22Rv1 (cell line): ENCODE data around the gene PNPT1.
"Not testable (repeated sequence)": the region's sequence is repeated elsewhere in the genome, so short reads cannot be mapped to it uniquely, and the experiment has no call there.

Experiments used
- H3K27ac ChIP-seq: fragments of 450-650 bp; 2 replicates; pipeline ENCODE4 v1.5.1; 2017
- CTCF ChIP-seq: fragments of 450-650 bp; IDR thresholded peaks from 2 replicates; pipeline ENCODE4 v1.5.1; 2017; ENCODE audit warnings: mild to moderate bottlenecking
- ZFX ChIP-seq: fragments of 450-650 bp; IDR thresholded peaks from 2 replicates; pipeline ENCODE4 v1.6.1; 2017; ENCODE audit warnings: antibody characterized with exemption, borderline replicate concordance

Gene PNPT1

GRCh38 chr2:55707751-55708150, 14.1 kb upstream of the PNPT1 start:
- H3K27ac ChIP-seq, result no peak overlapping the region
- TF ChIP-seq CTCF, result no peak
- TF ChIP-seq ZFX, result no peak

GRCh38 chr2:55706258-55706657, 12.6 kb upstream of the PNPT1 start:
- not testable (repeated sequence) for H3K27ac ChIP-seq

GRCh38 chr2:55705027-55705653, 11.5 kb upstream of the PNPT1 start:
- no peak for TF ChIP-seq CTCF
- TF ChIP-seq ZFX, result no peak
- H3K27ac ChIP-seq, result no peak overlapping the region

GRCh38 chr2:55703350-55703749, 9.7 kb upstream of the PNPT1 start:
- no peak overlapping the region for H3K27ac ChIP-seq
- TF ChIP-seq CTCF (no peak), ZFX (no peak)

- H3K27ac ChIP-seq, result peak overlapping the region; percentile 59
These were observed 904 bp downstream of the PNPT1 start for GRCh38 chr2:55692740-55693139.

GRCh38 chr2:55672630-55673029, 21.0 kb downstream of the PNPT1 start:
- H3K27ac ChIP-seq, result no peak overlapping the region
- no peak for TF ChIP-seq CTCF
- TF ChIP-seq ZFX, result no peak

- TF ChIP-seq CTCF (no peak), ZFX (no peak)
- H3K27ac ChIP-seq, result no peak overlapping the region
These were observed 24.7 kb downstream of the PNPT1 start for GRCh38 chr2:55668956-55669355.

GRCh38 chr2:55653255-55653654, 40.4 kb downstream of the PNPT1 start:
- H3K27ac ChIP-seq, result no peak overlapping the region
- TF ChIP-seq ZFX, result no peak
- TF ChIP-seq CTCF, result no peak

GRCh38 chr2:55649211-55649610, 44.4 kb downstream of the PNPT1 start:
- H3K27ac ChIP-seq, result no peak overlapping the region
- TF ChIP-seq CTCF (no peak), ZFX (no peak)
